HepG2 (cell line): ENCODE measurements around the gene NCMAP. TPM values are rescaled to one million over a fixed set of nuclear protein-coding genes. Genes with fewer than 3 reads are reported as not detected.

ENCODE experiments used
- ARHGAP35 ChIP-seq: sonication (generic); formaldehyde crosslinking; IDR thresholded peaks from 2 replicates; pipeline ENCODE4 v1.9.0; 2022; ENCODE audit warnings: mild to moderate bottlenecking, inconsistent platforms, moderate library complexity, missing genetic modification reagents, borderline replicate concordance
- EP300 ChIP-seq, 3 experiments: sonication (generic) in 1 of 3; formaldehyde crosslinking in 1 of 3; IDR thresholded peaks; 2 replicates each; pipeline versions ENCODE4 v1.5.1 to v1.6.1; 2011 to 2020; ENCODE audit warnings: low read depth in 2 of 3, low read length in 2 of 3, borderline replicate concordance in 1 of 3, improper control_type of control experiment in 1 of 3, mild to moderate bottlenecking in 1 of 3, missing genetic modification reagents in 1 of 3, moderate library complexity in 1 of 3
- HOXA3 ChIP-seq: sonication (generic); formaldehyde crosslinking; IDR thresholded peaks from 2 replicates; pipeline ENCODE4 v1.5.0; 2020; ENCODE audit warnings: missing genetic modification reagents
- LCORL ChIP-seq, 2 experiments: fragments of 450-650 bp in 1 of 2; sonication (generic) in 1 of 2; formaldehyde crosslinking in 1 of 2; IDR thresholded peaks; 2 replicates each; pipeline versions ENCODE4 v1.5.0 to v1.6.1; 2017 to 2020; ENCODE audit warnings: antibody characterized with exemption in 1 of 2, missing genetic modification reagents in 1 of 2
- NR2F1 ChIP-seq, 2 experiments: fragments of 450-650 bp in 1 of 2; formaldehyde crosslinking in 1 of 2; IDR thresholded peaks; 2 replicates each; pipeline versions ENCODE4 v1.5.0 to v1.6.1; 2016 to 2020; ENCODE audit warnings: mild to moderate bottlenecking in 1 of 2, missing compliant biosample characterization in 1 of 2, missing genetic modification reagents in 1 of 2, moderate library complexity in 1 of 2
- TBX2 ChIP-seq: sonication (generic); formaldehyde crosslinking; IDR thresholded peaks from 2 replicates; pipeline ENCODE4 v1.5.0; 2020; ENCODE audit warnings: missing genetic modification reagents, mild to moderate bottlenecking, borderline replicate concordance
- WIZ ChIP-seq: sonication (generic); formaldehyde crosslinking; IDR thresholded peaks from 2 replicates; pipeline ENCODE4 v1.5.1; 2020; ENCODE audit warnings: mild to moderate bottlenecking, missing genetic modification reagents
- ZNF33A ChIP-seq: sonication (generic); formaldehyde crosslinking; IDR thresholded peaks from 2 replicates; pipeline ENCODE4 v1.5.1; 2020; ENCODE audit warnings: missing genetic modification reagents, mild to moderate bottlenecking, moderate library complexity, borderline replicate concordance
- ZSCAN20 ChIP-seq: sonication (generic); formaldehyde crosslinking; IDR thresholded peaks from 2 replicates; pipeline ENCODE4 v1.4.0; 2020; ENCODE audit warnings: missing genetic modification reagents, mild to moderate bottlenecking, borderline replicate concordance
- ZSCAN30 ChIP-seq: sonication (generic); formaldehyde crosslinking; IDR thresholded peaks from 2 replicates; pipeline ENCODE4 v1.5.0; 2020; ENCODE audit warnings: mild to moderate bottlenecking, missing genetic modification reagents
- polyA plus RNA-seq, 8 experiments: library from polyadenylated mRNA; depleted of rRNA in 3 of 8; stranded (reverse) in 7 of 8; unstranded in 1 of 8; fragments of >200 nt; fragmentation: Illumina TruSeq in 4 of 8; extraction: Trizol in 4 of 8; gene quantifications; 2 replicates each; pipeline versions ENCODE4 v1.2.1 to v1.2.3, GENCODE V29; 2011 to 2016; ENCODE audit warnings: low read depth in 4 of 8, missing spikeins in 1 of 8, mixed read lengths in 1 of 8; ENCODE audit not compliant: insufficient read depth in 1 of 8
- total RNA-seq, 5 experiments: library from RNA; depleted of rRNA; stranded (reverse); fragments of >200 nt; fragmentation: Illumina TruSeq; extraction: Trizol; gene quantifications; 2 replicates each; pipeline ENCODE4 v1.2.3, GENCODE V29; 2016; ENCODE audit warnings: low read depth in 1 of 5
- TF ChIP-seq, protein P1 (sequence below): sonication (generic); formaldehyde crosslinking; IDR thresholded peaks from 2 replicates; pipeline ENCODE4 v1.4.0; 2020; ENCODE audit warnings: mild to moderate bottlenecking, missing genetic modification reagents
- TF ChIP-seq, protein P2 (sequence below): sonication (generic); formaldehyde crosslinking; conservative IDR thresholded peaks from 2 replicates; pipeline ENCODE4 v1.4.0; 2020; ENCODE audit warnings: missing genetic modification reagents
- TF ChIP-seq, protein P3 (sequence below): IDR thresholded peaks from 2 replicates; pipeline ENCODE4 v1.6.1; 2016; ENCODE audit warnings: missing compliant biosample characterization, missing genetic modification reagents, borderline replicate concordance
- TF ChIP-seq, protein P4 (sequence below): sonication (generic); formaldehyde crosslinking; IDR thresholded peaks from 2 replicates; pipeline ENCODE4 v1.5.0; 2020; ENCODE audit warnings: missing genetic modification reagents
- TF ChIP-seq, protein P5 (sequence below): IDR thresholded peaks from 2 replicates; pipeline ENCODE4 v1.6.1; 2016; ENCODE audit warnings: low read depth, missing genetic modification reagents, missing compliant biosample characterization

The NCMAP gene
- total and polyA plus RNA-seq, 2 of the 13 experiments (the other 11 are each of a cell fraction or from before 2014, with no cell fraction given): 2.7 to 20.0 TPM

DNA sequence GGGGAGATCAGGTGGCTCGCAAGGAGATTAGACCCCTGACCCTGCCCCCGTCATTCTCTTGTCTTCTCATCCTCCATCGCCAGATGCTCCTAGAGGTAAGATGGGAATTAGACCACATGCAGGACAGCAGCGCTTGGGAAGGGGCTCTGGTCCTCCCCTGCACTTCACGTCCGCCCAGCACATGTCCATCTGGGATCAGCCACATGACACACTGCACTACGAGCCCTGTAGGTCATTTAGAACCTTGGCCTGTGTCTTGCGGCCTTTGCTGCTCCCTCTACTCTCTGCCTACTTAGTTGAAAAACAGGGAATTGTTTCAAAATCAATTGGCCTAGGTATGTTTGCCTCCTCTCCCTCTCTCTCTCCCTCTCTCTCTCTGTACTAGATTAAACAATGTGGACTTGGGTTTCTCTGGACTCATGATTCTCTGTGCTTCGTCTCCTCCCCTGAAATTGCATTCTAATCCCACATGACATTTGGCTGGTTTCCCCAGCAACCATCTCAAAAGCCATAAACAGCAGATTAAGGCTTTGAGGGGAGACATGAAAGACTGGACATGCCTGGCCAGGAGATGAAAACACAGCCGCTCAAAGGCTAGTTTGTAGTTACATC lies 3.8 kb upstream of the NCMAP start (continued):
- TF ChIP-seq WIZ (no peak; the same call in 1 of the 2 replicates), LCORL (IDR thresholded peaks at IDR 0.05) (peak; percentile 43; the same call in 1 of the 2 replicates), LCORL (CRISPR knock-in tag; IDR thresholded peaks at IDR 0.05) (no peak; the same call in 1 of the 2 replicates), ZNF33A (no peak), ARHGAP35 (CRISPR knock-in tag) (peak; percentile 84; the same call in 1 of the 2 replicates), NR2F1 (CRISPR knock-in tag; IDR thresholded peaks at IDR 0.05) (0 out of 4 replicates have a peak, but pooled peaks of 1 of the 2 experiments have one; percentile 12), EP300 (IDR thresholded peaks at IDR 0.05; ENCODE audit: low read depth in 2 of 2, low read length in 2 of 2) (peak; percentile 74 to 90), EP300 (CRISPR knock-in tag; IDR thresholded peaks at IDR 0.05; ENCODE audit: borderline replicate concordance) (0 out of 2 replicates have a peak, but pooled peaks have one; percentile 17), HOXA3 (CRISPR knock-in tag) (peak; percentile 76; the same call in 1 of the 2 replicates), ZSCAN30 (CRISPR knock-in tag) (no peak), TBX2 (CRISPR knock-in tag) (peak; percentile 21; the same call in 1 of the 2 replicates), ZSCAN20 (CRISPR knock-in tag) (no peak)
- TF ChIP-seq, protein P1, sequence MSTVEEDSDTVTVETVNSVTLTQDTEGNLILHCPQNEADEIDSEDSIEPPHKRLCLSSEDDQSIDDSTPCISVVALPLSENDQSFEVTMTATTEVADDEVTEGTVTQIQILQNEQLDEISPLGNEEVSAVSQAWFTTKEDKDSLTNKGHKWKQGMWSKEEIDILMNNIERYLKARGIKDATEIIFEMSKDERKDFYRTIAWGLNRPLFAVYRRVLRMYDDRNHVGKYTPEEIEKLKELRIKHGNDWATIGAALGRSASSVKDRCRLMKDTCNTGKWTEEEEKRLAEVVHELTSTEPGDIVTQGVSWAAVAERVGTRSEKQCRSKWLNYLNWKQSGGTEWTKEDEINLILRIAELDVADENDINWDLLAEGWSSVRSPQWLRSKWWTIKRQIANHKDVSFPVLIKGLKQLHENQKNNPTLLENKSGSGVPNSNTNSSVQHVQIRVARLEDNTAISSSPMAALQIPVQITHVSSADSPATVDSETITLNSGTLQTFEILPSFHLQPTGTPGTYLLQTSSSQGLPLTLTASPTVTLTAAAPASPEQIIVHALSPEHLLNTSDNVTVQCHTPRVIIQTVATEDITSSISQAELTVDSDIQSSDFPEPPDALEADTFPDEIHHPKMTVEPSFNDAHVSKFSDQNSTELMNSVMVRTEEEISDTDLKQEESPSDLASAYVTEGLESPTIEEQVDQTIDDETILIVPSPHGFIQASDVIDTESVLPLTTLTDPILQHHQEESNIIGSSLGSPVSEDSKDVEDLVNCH (CRISPR knock-in tag): peak; percentile 80; the same call in 1 of the 2 replicates
- TF ChIP-seq, protein P2, sequence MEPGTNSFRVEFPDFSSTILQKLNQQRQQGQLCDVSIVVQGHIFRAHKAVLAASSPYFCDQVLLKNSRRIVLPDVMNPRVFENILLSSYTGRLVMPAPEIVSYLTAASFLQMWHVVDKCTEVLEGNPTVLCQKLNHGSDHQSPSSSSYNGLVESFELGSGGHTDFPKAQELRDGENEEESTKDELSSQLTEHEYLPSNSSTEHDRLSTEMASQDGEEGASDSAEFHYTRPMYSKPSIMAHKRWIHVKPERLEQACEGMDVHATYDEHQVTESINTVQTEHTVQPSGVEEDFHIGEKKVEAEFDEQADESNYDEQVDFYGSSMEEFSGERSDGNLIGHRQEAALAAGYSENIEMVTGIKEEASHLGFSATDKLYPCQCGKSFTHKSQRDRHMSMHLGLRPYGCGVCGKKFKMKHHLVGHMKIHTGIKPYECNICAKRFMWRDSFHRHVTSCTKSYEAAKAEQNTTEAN (CRISPR knock-in tag): peak; percentile 54; the same call in 1 of the 2 replicates
- TF ChIP-seq, protein P3, sequence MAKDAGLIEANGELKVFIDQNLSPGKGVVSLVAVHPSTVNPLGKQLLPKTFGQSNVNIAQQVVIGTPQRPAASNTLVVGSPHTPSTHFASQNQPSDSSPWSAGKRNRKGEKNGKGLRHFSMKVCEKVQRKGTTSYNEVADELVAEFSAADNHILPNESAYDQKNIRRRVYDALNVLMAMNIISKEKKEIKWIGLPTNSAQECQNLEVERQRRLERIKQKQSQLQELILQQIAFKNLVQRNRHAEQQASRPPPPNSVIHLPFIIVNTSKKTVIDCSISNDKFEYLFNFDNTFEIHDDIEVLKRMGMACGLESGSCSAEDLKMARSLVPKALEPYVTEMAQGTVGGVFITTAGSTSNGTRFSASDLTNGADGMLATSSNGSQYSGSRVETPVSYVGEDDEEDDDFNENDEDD (CRISPR knock-in tag): peak; percentile 78; the same call in 1 of the 2 replicates
- TF ChIP-seq, protein P4, sequence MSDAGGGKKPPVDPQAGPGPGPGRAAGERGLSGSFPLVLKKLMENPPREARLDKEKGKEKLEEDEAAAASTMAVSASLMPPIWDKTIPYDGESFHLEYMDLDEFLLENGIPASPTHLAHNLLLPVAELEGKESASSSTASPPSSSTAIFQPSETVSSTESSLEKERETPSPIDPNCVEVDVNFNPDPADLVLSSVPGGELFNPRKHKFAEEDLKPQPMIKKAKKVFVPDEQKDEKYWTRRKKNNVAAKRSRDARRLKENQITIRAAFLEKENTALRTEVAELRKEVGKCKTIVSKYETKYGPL (CRISPR knock-in tag): no peak
- TF ChIP-seq, protein P5, sequence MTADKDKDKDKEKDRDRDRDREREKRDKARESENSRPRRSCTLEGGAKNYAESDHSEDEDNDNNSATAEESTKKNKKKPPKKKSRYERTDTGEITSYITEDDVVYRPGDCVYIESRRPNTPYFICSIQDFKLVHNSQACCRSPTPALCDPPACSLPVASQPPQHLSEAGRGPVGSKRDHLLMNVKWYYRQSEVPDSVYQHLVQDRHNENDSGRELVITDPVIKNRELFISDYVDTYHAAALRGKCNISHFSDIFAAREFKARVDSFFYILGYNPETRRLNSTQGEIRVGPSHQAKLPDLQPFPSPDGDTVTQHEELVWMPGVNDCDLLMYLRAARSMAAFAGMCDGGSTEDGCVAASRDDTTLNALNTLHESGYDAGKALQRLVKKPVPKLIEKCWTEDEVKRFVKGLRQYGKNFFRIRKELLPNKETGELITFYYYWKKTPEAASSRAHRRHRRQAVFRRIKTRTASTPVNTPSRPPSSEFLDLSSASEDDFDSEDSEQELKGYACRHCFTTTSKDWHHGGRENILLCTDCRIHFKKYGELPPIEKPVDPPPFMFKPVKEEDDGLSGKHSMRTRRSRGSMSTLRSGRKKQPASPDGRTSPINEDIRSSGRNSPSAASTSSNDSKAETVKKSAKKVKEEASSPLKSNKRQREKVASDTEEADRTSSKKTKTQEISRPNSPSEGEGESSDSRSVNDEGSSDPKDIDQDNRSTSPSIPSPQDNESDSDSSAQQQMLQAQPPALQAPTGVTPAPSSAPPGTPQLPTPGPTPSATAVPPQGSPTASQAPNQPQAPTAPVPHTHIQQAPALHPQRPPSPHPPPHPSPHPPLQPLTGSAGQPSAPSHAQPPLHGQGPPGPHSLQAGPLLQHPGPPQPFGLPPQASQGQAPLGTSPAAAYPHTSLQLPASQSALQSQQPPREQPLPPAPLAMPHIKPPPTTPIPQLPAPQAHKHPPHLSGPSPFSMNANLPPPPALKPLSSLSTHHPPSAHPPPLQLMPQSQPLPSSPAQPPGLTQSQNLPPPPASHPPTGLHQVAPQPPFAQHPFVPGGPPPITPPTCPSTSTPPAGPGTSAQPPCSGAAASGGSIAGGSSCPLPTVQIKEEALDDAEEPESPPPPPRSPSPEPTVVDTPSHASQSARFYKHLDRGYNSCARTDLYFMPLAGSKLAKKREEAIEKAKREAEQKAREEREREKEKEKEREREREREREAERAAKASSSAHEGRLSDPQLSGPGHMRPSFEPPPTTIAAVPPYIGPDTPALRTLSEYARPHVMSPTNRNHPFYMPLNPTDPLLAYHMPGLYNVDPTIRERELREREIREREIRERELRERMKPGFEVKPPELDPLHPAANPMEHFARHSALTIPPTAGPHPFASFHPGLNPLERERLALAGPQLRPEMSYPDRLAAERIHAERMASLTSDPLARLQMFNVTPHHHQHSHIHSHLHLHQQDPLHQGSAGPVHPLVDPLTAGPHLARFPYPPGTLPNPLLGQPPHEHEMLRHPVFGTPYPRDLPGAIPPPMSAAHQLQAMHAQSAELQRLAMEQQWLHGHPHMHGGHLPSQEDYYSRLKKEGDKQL (CRISPR knock-in tag): no peak
